Activated T-helper 2 cell treated with anti-CD3 and anti-CD28 coated beads, Interferon-gamma antibody, Interleukin-2, Interleukin-4, amounts not matched to agents 10 μg/mL and 5 μg/mL and 100 μg/mL, durations not matched to agents 14 hours and 24 hours and 36 hours (primary cell): ENCODE measurements around the gene PCYOX1L. TPM values are rescaled to one million over a fixed set of nuclear protein-coding genes. Genes with fewer than 3 reads are reported as not detected.

Experiments
- DNase-seq: peaks from one replicate; pipeline ENCODE4 v3.0.0; 2021; ENCODE audit warnings: low spot score
- H3K27ac Mint-ChIP-seq: one replicate; pipeline ENCODE4 v1.8.0; 2021; ENCODE audit warnings: mixed read lengths
- H3K27me3 Mint-ChIP-seq: one replicate; pipeline ENCODE4 v1.8.0; 2021; ENCODE audit warnings: low read depth, mixed read lengths
- H3K36me3 Mint-ChIP-seq: one replicate; pipeline ENCODE4 v1.8.0; 2021; ENCODE audit warnings: low read depth, mixed read lengths
- H3K4me1 Mint-ChIP-seq: one replicate; pipeline ENCODE4 v1.8.0; 2021; ENCODE audit warnings: low read depth, mixed read lengths
- H3K4me3 Mint-ChIP-seq: one replicate; pipeline ENCODE4 v1.8.0; 2021; ENCODE audit warnings: low read depth, mild to moderate bottlenecking, moderate library complexity, mixed read lengths
- H3K9me3 Mint-ChIP-seq: one replicate; pipeline ENCODE4 v1.8.0; 2021; ENCODE audit warnings: mixed read lengths
- intact Hi-C: fragments of 100-400 bp; cut with micrococcal nuclease; formaldehyde crosslinking; loops from one replicate; pipeline ENCODE4 v1.15.1; 2023
- total RNA-seq: library from RNA; stranded (reverse); gene quantifications from 2 replicates; pipeline ENCODE4 v1.2.3, GENCODE V29; 2022

The PCYOX1L gene
- total RNA-seq, 1 donor from 2014 or later = 17.8 TPM

DNA sequence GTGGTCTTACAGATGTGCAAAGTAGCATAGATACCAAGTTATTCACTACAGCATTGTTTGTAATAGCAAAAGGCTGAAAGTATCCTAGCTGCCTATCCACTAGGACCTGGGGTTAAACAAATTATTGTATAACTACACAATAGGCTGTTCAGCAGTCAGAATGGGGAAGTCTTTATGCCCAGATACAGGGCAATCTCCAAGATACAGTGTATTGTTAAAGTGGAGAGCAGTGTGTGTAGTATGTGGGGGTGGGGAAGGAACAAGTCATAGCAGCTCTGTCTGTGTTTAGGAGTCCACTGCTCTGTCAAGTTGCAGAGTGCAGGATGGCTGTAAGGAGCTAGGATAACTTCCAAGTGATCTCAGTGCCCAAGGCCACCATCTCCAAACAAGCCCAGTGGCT lies 5.5 kb downstream of the PCYOX1L start:
- DNase-seq = no peak
- no peak overlapping the region for H3K4me3 Mint-ChIP-seq
- intact Hi-C loops = no loop called here
- H3K27me3 Mint-ChIP-seq = no peaks in the 10 kb centered on the region
- no peaks in the 10 kb centered on the region for H3K9me3 Mint-ChIP-seq
- H3K36me3 Mint-ChIP-seq = peaks cover 20% of the 10 kb centered on the region
- H3K27ac Mint-ChIP-seq = no peak overlapping the region
- peaks cover 31% of the 10 kb centered on the region for H3K4me1 Mint-ChIP-seq

DNA sequence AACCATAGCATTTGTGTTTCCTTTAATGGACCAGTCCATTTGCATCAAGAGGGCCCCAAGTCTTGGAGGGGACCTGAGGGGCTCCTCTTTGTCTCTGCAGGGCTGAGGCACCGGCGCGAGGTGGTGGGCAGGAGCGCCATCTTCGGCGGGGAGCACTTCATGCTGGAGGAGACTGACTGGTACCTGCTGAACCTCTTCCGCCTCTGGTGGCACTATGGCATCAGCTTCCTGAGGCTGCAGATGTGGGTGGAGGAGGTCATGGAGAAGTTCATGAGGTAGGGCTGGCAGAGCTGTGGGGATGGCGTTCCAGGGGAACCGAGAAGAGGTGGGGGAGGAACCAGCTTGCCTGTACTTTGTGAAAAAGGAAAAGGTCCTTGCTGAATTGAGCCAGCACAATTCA lies 6.1 kb downstream of the PCYOX1L start:
- intact Hi-C loops = no loop called here
- Mint-ChIP-seq H3K36me3 (peaks cover 18% of the 10 kb centered on the region), H3K4me3 (no peak overlapping the region), H3K27me3 (no peaks in the 10 kb centered on the region), H3K4me1 (peaks cover 26% of the 10 kb centered on the region), H3K27ac (no peak overlapping the region), H3K9me3 (no peaks in the 10 kb centered on the region)
- no peak for DNase-seq

DNA sequence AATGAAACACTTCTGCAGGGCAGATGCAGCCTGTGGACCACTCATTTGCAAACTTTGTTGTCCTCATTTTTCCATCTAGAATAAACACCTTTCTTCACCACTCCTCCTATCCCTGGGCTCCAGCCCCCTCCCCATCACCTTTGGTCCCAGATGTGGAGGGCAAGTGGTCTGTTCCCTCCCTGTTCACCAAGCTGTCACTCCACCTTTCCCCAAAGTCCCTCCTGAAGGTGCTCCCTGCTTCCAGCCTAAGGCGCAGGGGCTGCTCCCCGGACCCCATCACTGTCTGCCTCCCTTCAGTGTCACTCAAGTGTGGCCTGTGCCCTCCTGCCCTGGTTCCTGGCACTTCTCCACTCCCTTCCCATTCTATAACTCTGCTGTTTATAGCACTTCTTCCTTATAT lies 6.9 kb downstream of the PCYOX1L start:
- H3K27ac Mint-ChIP-seq = no peak overlapping the region
- no peak for DNase-seq
- peaks cover 19% of the 10 kb centered on the region for H3K4me1 Mint-ChIP-seq
- peaks cover 17% of the 10 kb centered on the region for H3K36me3 Mint-ChIP-seq
- no peak overlapping the region for H3K4me3 Mint-ChIP-seq
- no peaks in the 10 kb centered on the region for H3K9me3 Mint-ChIP-seq
- no peaks in the 10 kb centered on the region for H3K27me3 Mint-ChIP-seq
- intact Hi-C loops = loop anchor here (5.0 kb wide), 1 partner anchor 198 kb away; no protein-coding TSS in a partner anchor

DNA sequence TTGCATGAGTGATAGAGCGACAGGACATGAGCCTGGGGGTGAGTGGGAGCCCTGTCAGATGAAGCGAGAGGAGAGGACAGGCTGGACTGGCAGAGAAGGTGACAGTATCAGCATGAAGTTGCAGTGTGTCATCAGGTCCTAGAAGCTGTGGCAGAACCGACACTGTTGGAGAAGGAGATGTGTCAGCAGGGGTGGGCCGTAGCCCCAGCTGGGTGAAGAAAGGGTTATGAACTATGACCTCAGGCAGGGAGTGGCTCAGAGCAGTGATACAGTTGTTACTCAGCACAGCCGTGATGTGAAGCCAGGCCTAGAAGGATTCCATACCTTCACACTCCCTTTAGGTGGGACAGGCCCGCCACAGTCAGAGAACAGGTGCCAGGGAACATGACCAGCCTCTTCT lies 7.6 kb downstream of the PCYOX1L start:
- no peak for DNase-seq
- H3K36me3 Mint-ChIP-seq = peaks cover 11% of the 10 kb centered on the region
- no peaks in the 10 kb centered on the region for H3K27me3 Mint-ChIP-seq
- intact Hi-C loops = loop anchor here (5.0 kb wide), 1 partner anchor 197 kb away; no protein-coding TSS in a partner anchor
- no peak overlapping the region for H3K4me3 Mint-ChIP-seq
- peaks cover 12% of the 10 kb centered on the region for H3K4me1 Mint-ChIP-seq
- no peaks in the 10 kb centered on the region for H3K9me3 Mint-ChIP-seq
- no peak overlapping the region for H3K27ac Mint-ChIP-seq

DNA sequence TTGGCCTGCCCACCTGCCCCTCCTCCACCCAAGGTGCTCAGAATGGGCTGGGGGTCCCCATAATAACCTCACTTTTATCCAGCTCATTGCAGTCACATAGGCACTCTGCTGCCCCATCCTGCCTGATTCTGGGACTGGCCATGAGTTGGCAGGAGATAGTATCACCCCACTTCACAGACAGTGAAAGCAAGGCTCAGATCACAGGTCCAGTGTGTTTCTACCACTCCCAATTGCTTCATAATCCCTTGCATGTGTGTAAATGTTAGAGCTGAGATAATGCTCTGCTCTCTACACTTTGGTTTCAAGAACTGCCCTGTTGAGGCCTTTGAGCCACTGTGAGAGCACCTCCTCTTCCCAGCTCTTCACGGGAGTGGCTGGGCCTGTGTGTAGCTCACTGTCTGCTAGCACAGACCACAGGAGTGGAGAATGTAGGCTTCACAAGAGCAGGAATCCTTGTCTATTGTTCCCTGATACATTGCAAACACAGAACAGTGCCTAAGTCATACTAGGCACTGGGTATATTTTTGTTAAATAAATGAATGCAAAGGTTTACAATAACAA lies 8.4 kb downstream of the PCYOX1L start:
- H3K27ac Mint-ChIP-seq = no peak overlapping the region
- H3K4me3 Mint-ChIP-seq = no peak overlapping the region
- no peaks in the 10 kb centered on the region for H3K9me3 Mint-ChIP-seq
- no peaks in the 10 kb centered on the region for H3K27me3 Mint-ChIP-seq
- H3K4me1 Mint-ChIP-seq = peaks cover 7% of the 10 kb centered on the region
- H3K36me3 Mint-ChIP-seq = peaks cover 11% of the 10 kb centered on the region
- DNase-seq = no peak
- intact Hi-C loops = loop anchor here (5.0 kb wide), 1 partner anchor 196 kb away; no protein-coding TSS in a partner anchor

DNA sequence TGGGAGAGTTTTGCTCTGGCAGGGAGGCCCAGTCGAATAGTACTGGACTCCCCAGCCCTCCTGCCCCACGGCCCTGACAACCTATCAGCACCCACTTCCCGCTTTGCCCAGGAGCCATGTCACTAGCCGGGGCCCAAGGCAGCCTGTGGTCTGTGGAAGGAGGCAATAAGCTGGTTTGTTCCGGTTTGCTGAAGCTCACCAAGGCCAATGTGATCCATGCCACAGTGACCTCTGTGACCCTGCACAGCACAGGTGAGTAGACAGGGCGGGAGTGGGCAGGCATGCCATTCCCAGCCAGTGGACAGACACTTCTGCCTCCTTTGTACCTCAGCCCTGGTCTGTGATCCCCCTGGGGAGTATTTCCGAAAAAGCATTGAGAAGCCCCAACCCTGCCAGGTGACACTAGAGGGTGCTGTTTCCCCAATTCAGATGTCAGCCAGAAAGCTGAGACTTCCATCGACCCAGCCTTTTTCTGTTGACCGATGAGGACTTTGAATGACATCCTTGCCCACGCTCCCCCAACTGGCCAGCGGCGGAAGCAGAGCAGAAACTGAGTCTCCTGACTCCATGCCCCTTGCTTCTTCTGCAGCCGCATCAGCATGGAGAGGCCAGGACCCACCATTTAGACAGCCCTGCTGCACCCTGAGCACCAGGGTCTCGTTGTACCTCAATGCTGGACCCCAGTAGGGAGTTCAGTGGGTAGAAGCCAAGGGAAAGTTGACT lies 9.6 kb downstream of the PCYOX1L start:
- peaks cover 7% of the 10 kb centered on the region for H3K4me1 Mint-ChIP-seq
- H3K4me3 Mint-ChIP-seq = no peak overlapping the region
- H3K36me3 Mint-ChIP-seq = peaks cover 11% of the 10 kb centered on the region
- DNase-seq = peak; percentile 32
- no peak overlapping the region for H3K27ac Mint-ChIP-seq
- no peaks in the 10 kb centered on the region for H3K27me3 Mint-ChIP-seq
- H3K9me3 Mint-ChIP-seq = no peaks in the 10 kb centered on the region
- intact Hi-C loops = loop anchor here (1.0 to 5.0 kb wide), 2 partner anchors 50 to 195 kb away; no protein-coding TSS in a partner anchor

DNA sequence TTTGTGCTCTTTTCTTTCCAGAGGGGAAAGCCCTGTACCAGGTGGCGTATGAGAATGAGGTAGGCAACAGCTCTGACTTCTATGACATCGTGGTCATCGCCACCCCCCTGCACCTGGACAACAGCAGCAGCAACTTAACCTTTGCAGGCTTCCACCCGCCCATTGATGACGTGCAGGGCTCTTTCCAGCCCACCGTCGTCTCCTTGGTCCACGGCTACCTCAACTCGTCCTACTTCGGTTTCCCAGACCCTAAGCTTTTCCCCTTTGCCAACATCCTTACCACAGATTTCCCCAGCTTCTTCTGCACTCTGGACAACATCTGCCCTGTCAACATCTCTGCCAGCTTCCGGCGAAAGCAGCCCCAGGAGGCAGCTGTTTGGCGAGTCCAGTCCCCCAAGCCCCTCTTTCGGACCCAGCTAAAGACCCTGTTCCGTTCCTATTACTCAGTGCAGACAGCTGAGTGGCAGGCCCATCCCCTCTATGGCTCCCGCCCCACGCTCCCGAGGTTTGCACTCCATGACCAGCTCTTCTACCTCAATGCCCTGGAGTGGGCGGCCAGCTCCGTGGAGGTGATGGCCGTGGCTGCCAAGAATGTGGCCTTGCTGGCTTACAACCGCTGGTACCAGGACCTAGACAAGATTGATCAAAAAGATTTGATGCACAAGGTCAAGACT lies 10.3 kb downstream of the PCYOX1L start:
- Mint-ChIP-seq H3K9me3 (no peaks in the 10 kb centered on the region), H3K27ac (no peak overlapping the region)
- intact Hi-C loops = loop anchor here (1.0 to 5.0 kb wide), 2 partner anchors 51 to 194 kb away; no protein-coding TSS in a partner anchor

DNA sequence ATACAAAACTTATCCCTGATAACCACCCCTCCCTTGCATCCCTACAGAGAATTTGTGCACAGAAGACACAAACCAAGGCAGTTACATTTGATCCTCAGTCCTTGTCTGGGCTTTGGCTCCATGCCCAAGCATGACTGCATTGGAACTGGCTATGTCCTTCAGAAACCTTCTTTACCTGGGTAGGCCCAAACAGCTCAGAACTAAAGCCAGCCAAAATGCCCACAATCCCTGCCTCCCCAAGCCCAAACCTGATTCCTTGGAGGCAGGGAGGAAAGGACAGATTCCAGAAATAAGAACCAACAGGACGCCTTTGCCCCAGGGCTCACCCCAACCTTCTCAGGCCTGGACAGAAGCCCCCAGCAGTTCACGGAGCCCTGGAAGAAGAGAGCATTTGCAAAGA lies 13.0 kb downstream of the PCYOX1L start:
- Mint-ChIP-seq H3K4me1 (peaks cover 6% of the 10 kb centered on the region), H3K9me3 (no peaks in the 10 kb centered on the region), H3K27me3 (no peaks in the 10 kb centered on the region), H3K36me3 (peaks cover 8% of the 10 kb centered on the region), H3K4me3 (no peak overlapping the region), H3K27ac (no peak overlapping the region)
- no peak for DNase-seq
- intact Hi-C loops = loop anchor here (1.0 kb wide), 1 partner anchor 54 kb away; no protein-coding TSS in a partner anchor

More for the DNA sequence above, 10.3 kb downstream of the PCYOX1L start:
- Mint-ChIP-seq H3K4me1 (peaks cover 6% of the 10 kb centered on the region), H3K36me3 (peaks cover 11% of the 10 kb centered on the region), H3K27me3 (no peaks in the 10 kb centered on the region), H3K4me3 (no peak overlapping the region)
- DNase-seq = no peak

DNA sequence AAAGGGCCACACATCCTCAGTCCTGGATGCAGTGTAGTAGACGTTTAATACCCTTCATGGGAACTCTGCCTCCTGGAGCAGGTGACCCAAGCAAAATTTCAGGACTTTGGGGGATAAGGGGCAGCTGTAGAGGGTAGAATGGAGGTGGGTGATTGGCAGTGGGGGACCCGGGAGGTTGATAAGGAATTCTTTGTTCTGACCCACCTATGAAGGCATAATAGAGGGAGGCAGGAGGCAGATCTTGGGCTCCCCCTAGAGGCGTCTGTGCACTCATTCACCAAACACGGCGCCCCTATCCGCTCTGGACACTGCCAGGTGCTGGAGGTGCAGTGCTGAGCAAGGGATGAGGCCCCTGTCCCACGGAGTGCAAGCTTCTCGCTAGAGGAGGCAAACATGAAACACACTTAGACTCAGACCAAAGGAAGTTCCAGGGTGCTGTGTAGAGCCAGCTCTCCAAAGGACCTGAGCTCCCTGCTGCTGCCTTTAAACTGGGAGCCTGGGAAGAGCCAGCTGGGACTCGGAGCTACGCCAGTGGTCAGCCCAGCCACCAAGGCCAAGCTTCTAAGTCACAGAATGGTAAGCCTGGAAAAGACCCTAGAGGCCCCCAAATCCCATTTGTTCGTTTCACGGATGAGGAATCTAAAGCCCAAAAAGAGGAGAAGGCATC lies 13.6 kb downstream of the PCYOX1L start:
- intact Hi-C loops = loop anchor here (1.0 kb wide), 1 partner anchor 54 kb away; no protein-coding TSS in a partner anchor
- Mint-ChIP-seq H3K4me1 (peaks cover 6% of the 10 kb centered on the region), H3K27me3 (no peaks in the 10 kb centered on the region), H3K4me3 (no peak overlapping the region), H3K36me3 (peaks cover 8% of the 10 kb centered on the region), H3K27ac (no peak overlapping the region), H3K9me3 (no peaks in the 10 kb centered on the region)
- peak; percentile 49 for DNase-seq

DNA sequence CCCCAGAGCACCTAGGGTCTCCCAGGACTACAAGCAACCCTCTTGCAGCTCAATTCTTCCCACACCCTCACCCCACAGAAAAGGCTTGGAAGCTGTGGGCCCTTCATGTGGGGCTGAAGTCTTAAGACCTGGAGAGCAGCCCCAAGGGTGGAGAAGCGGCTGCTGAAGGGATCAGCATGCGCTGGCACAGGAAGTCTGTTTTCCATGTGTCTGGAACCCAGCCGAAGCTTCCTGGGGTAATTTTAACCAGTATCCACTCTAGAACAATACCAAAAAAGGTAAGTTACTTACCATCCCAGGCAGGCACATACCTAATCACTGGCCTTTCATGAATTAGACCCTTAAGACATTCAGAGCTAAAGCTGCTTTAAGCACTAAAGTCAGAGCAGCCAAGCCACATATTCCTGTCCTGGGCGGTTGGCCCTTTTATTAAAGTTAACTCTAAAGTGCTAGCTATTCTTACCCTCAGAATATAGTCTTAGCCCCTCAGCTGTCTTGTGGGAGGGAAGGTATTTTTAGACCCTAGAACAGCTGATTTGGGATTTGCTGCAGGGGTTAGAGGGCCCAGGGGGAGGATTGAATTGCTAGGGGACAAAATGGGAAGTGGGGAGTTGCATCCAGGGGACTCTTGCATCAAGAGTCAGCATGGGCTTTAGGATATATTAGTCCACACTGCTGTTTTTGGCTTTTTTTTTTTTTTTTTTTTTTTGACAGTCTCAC lies 14.4 kb downstream of the PCYOX1L start:
- no peaks in the 10 kb centered on the region for H3K27me3 Mint-ChIP-seq
- H3K9me3 Mint-ChIP-seq = no peaks in the 10 kb centered on the region
- peaks cover 4% of the 10 kb centered on the region for H3K36me3 Mint-ChIP-seq
- no peak for DNase-seq
- intact Hi-C loops = no loop called here
- no peak overlapping the region for H3K27ac Mint-ChIP-seq
- H3K4me3 Mint-ChIP-seq = no peak overlapping the region
- H3K4me1 Mint-ChIP-seq = peaks cover 4% of the 10 kb centered on the region

DNA sequence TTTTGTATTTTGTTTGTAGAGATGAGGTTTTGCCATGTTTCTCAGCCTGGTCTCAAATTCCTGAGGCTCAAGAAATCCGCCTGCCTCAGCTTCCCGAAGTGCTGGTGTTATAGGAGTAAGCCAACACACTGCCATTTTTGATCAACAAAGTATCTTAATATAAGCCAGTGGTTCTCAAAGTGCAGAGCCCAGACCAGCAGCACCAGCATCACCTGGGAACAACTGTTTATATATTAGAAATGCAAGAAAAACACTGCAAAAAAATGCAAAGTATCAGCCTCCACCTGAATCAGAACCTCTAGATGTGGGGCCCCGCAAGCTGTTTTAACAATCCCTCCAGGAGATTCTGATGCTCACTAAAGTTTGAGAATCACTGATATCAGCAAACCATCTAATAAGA lies 15.1 kb downstream of the PCYOX1L start:
- no peaks in the 10 kb centered on the region for H3K9me3 Mint-ChIP-seq
- H3K4me3 Mint-ChIP-seq = no peak overlapping the region
- H3K4me1 Mint-ChIP-seq = no peaks in the 10 kb centered on the region
- no peaks in the 10 kb centered on the region for H3K27me3 Mint-ChIP-seq
- intact Hi-C loops = no loop called here
- no peak overlapping the region for H3K27ac Mint-ChIP-seq
- H3K36me3 Mint-ChIP-seq = no peaks in the 10 kb centered on the region
- no peak for DNase-seq

DNA sequence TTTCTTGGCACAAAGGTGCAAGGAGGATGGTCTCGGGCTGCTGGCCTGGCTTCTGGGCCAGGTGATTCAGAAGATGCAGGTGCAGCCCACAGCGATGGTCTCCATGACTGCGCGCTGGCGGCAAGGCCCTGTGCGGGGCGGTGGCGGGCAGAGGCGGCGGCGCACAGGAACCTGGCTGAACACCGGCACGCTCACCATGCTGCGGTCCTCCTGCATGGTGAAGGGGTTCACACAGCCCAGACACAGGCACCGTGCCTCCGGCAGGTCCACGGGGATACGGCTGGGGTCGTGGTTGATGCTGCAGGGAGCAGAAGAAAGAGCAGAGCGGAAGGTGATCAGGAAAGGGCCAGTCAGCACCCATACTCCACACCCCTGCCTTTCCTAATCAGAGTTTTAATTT lies 16.5 kb downstream of the PCYOX1L start:
- Mint-ChIP-seq H3K9me3 (no peaks in the 10 kb centered on the region), H3K4me3 (no peak overlapping the region), H3K27me3 (no peaks in the 10 kb centered on the region), H3K36me3 (no peaks in the 10 kb centered on the region), H3K27ac (no peak overlapping the region), H3K4me1 (no peaks in the 10 kb centered on the region)
- intact Hi-C loops = no loop called here
- no peak for DNase-seq
